KMS-11 (cell line): ENCODE measurements around the gene SSNA1.

Source experiments
- H2AFZ ChIP-seq: fragments of 200-600 bp; sonication (generic); 2 replicates; pipeline ENCODE4 v1.6.1; 2016; ENCODE audit warnings: antibody characterized with exemption, mixed run types, low read depth
- H3K27ac ChIP-seq: fragments of 200-600 bp; sonication (generic); 2 replicates; pipeline ENCODE4 v1.6.1; 2016; ENCODE audit warnings: mild to moderate bottlenecking, mixed run types
- H3K27me3 ChIP-seq: fragments of 200-600 bp; sonication (generic); 2 replicates; pipeline ENCODE4 v1.6.1; 2017; ENCODE audit warnings: mild to moderate bottlenecking, low read depth, mixed run types, moderate library complexity; ENCODE audit not compliant: insufficient read depth
- H3K36me3 ChIP-seq: fragments of 200-600 bp; sonication (generic); 2 replicates; pipeline ENCODE4 v1.6.1; 2017; ENCODE audit warnings: mild to moderate bottlenecking, mixed run types; ENCODE audit not compliant: insufficient read depth
- H3K4me1 ChIP-seq: fragments of 200-600 bp; sonication (generic); 2 replicates; pipeline ENCODE4 v1.6.1; 2016; ENCODE audit warnings: mild to moderate bottlenecking, low read depth, mixed run types; ENCODE audit not compliant: poor library complexity, severe bottlenecking
- H3K4me2 ChIP-seq: fragments of 200-600 bp; sonication (generic); 2 replicates; pipeline ENCODE4 v1.7.0; 2016; ENCODE audit warnings: mild to moderate bottlenecking, mixed run types
- H3K4me3 ChIP-seq: fragments of 200-600 bp; sonication (generic); IDR thresholded peaks from 2 replicates; pipeline ENCODE4 v1.6.1; 2017; ENCODE audit warnings: low read depth, low read length, mixed read lengths; ENCODE audit not compliant: insufficient read depth
- H3K79me2 ChIP-seq: fragments of 200-600 bp; sonication (generic); 2 replicates; pipeline ENCODE4 v1.6.1; 2016; ENCODE audit warnings: low read depth, mixed run types; ENCODE audit not compliant: insufficient read depth
- H3K9ac ChIP-seq: fragments of 200-600 bp; sonication (generic); 2 replicates; pipeline ENCODE4 v1.6.1; 2016; ENCODE audit warnings: mild to moderate bottlenecking, mixed run types
- H4K20me1 ChIP-seq: fragments of 200-600 bp; sonication (generic); 2 replicates; pipeline ENCODE4 v1.6.1; 2016; ENCODE audit warnings: mild to moderate bottlenecking, mixed run types; ENCODE audit not compliant: insufficient read depth
- CTCF ChIP-seq: fragments of 200-600 bp; sonication (generic); conservative IDR thresholded peaks from 2 replicates; pipeline ENCODE4 v1.6.1; 2017; ENCODE audit warnings: low read depth, mild to moderate bottlenecking, antibody characterized with exemption, low read length, moderate library complexity, mixed read lengths

The SSNA1 gene

GRCh38 chr9:137213160-137214060 is 24.9 kb downstream of the SSNA1 start:
- no peaks in the 10 kb centered on the region for H3K79me2 ChIP-seq
- no peak overlapping the region for H3K9ac ChIP-seq
- H3K4me1 ChIP-seq = no peaks in the 10 kb centered on the region
- no peaks in the 10 kb centered on the region for H3K36me3 ChIP-seq
- H3K4me3 ChIP-seq = no peak overlapping the region
- no peak overlapping the region for H2AFZ ChIP-seq
- no peak overlapping the region for H3K4me2 ChIP-seq
- no peaks in the 10 kb centered on the region for H4K20me1 ChIP-seq
- TF ChIP-seq CTCF = no peak
- H3K27me3 ChIP-seq = no peaks in the 10 kb centered on the region
- no peak overlapping the region for H3K27ac ChIP-seq

GRCh38 chr9:137214620-137215019 is 26.1 kb downstream of the SSNA1 start:
- Histone ChIP-seq H2AFZ (no peak overlapping the region), H3K36me3 (no peaks in the 10 kb centered on the region), H3K27ac (no peak overlapping the region), H3K4me3 (no peak overlapping the region), H3K9ac (no peak overlapping the region), H4K20me1 (no peaks in the 10 kb centered on the region), H3K79me2 (no peaks in the 10 kb centered on the region), H3K4me1 (no peaks in the 10 kb centered on the region), H3K4me2 (no peak overlapping the region), H3K27me3 (no peaks in the 10 kb centered on the region)
- TF ChIP-seq CTCF = no peak

GRCh38 chr9:137215196-137215986 is 26.9 kb downstream of the SSNA1 start:
- Histone ChIP-seq H3K4me2 (no peak overlapping the region), H3K4me3 (no peak overlapping the region), H3K36me3 (no peaks in the 10 kb centered on the region), H3K27me3 (no peaks in the 10 kb centered on the region), H4K20me1 (no peaks in the 10 kb centered on the region), H3K9ac (no peak overlapping the region), H2AFZ (no peak overlapping the region), H3K4me1 (no peaks in the 10 kb centered on the region), H3K27ac (no peak overlapping the region), H3K79me2 (no peaks in the 10 kb centered on the region)
- TF ChIP-seq CTCF = no peak

- no peaks in the 10 kb centered on the region for H3K79me2 ChIP-seq
- no peak overlapping the region for H2AFZ ChIP-seq
- H3K36me3 ChIP-seq = no peaks in the 10 kb centered on the region
- no peak overlapping the region for H3K27ac ChIP-seq
- no peaks in the 10 kb centered on the region for H3K4me1 ChIP-seq
- H4K20me1 ChIP-seq = no peaks in the 10 kb centered on the region
- H3K9ac ChIP-seq = no peak overlapping the region
- H3K4me3 ChIP-seq = no peak overlapping the region
- H3K27me3 ChIP-seq = no peaks in the 10 kb centered on the region
- TF ChIP-seq CTCF = no peak
- no peak overlapping the region for H3K4me2 ChIP-seq
These were observed 27.9 kb downstream of the SSNA1 start for GRCh38 chr9:137216188-137216965.
